Fibroblast of lung (primary cell): ENCODE measurements around the gene MICAL3. TPM values are rescaled to one million over a fixed set of nuclear protein-coding genes. Genes with fewer than 3 reads are reported as not detected.

Experiments used
- DNase-seq, 2 donors: peaks; one replicate each; pipeline versions ENCODE4 v3.0.0 to v3.0.0-alpha.2; 2010; ENCODE audit warnings: low read depth in 2 of 2
- H2AFZ ChIP-seq: 2 replicates; pipeline ENCODE4 v1.5.1; 2012; ENCODE audit warnings: low read length, control low read depth, inconsistent platforms
- H3K27ac ChIP-seq: 2 replicates; pipeline ENCODE4 v1.5.1; 2011; ENCODE audit warnings: low read length, control low read depth; ENCODE audit not compliant: insufficient read depth
- H3K27me3 ChIP-seq: 2 replicates; pipeline ENCODE4 v1.5.1; 2011; ENCODE audit warnings: mild to moderate bottlenecking, low read length; ENCODE audit not compliant: control insufficient read depth, insufficient read depth
- H3K36me3 ChIP-seq: 2 replicates; pipeline ENCODE4 v1.5.1; 2011; ENCODE audit warnings: low read length; ENCODE audit not compliant: control insufficient read depth, insufficient read depth
- H3K4me1 ChIP-seq: 2 replicates; pipeline ENCODE4 v1.5.1; 2011; ENCODE audit warnings: low read length; ENCODE audit not compliant: control insufficient read depth, insufficient read depth; ENCODE audit errors: extremely low read depth
- H3K4me2 ChIP-seq: 2 replicates; pipeline ENCODE4 v1.5.1; 2011; ENCODE audit warnings: low read length, control low read depth; ENCODE audit not compliant: insufficient read depth; ENCODE audit errors: extremely low read depth
- H3K4me3 ChIP-seq, 4 experiments: fragments of 200-600 bp in 1 of 4; sonication (generic) in 1 of 4; replicated peaks in 1 of 4; 2 replicates each; pipeline ENCODE4 v1.5.1; 2011 to 2016; ENCODE audit warnings: low read length in 4 of 4, low read depth in 3 of 4, mild to moderate bottlenecking in 3 of 4, control low read depth in 2 of 4, inconsistent platforms in 1 of 4, mixed read lengths in 1 of 4; ENCODE audit not compliant: insufficient read depth in 1 of 4; ENCODE audit errors: control extremely low read depth in 1 of 4
- H3K79me2 ChIP-seq: 2 replicates; pipeline ENCODE4 v1.5.1; 2012; ENCODE audit warnings: mild to moderate bottlenecking, low read length, inconsistent platforms; ENCODE audit not compliant: control insufficient read depth, insufficient read depth
- H3K9ac ChIP-seq: 2 replicates; pipeline ENCODE4 v1.5.1; 2011; ENCODE audit warnings: mild to moderate bottlenecking, low read length, control low read depth; ENCODE audit not compliant: insufficient read depth
- H3K9me3 ChIP-seq: 2 replicates; pipeline ENCODE4 v1.5.1; 2012; ENCODE audit warnings: low read depth, low read length; ENCODE audit not compliant: control insufficient read depth, insufficient read depth
- H4K20me1 ChIP-seq: 2 replicates; pipeline ENCODE4 v1.5.1; 2011; ENCODE audit warnings: low read length; ENCODE audit not compliant: control insufficient read depth, insufficient read depth; ENCODE audit errors: extremely low read depth
- EZH2 ChIP-seq: IDR thresholded peaks from 2 replicates; pipeline ENCODE4 v1.5.1; 2012; ENCODE audit warnings: low read length, control low read depth, mild to moderate bottlenecking; ENCODE audit errors: missing control alignments
- polyA plus RNA-seq, 2 donors: library from polyadenylated mRNA; depleted of rRNA in 1 of 2; stranded (reverse) in 1 of 2; unstranded in 1 of 2; fragments of >200 nt; gene quantifications; 2 replicates each; pipeline ENCODE4 v1.2.1, GENCODE V29; 2011 to 2012; ENCODE audit warnings: missing spikeins in 1 of 2
- total RNA-seq: library from RNA; depleted of rRNA; stranded (reverse); fragments of >200 nt; gene quantifications from 2 replicates; pipeline ENCODE4 v1.2.1, GENCODE V29; 2014
- TF ChIP-seq, protein P1 (sequence below), 2 donors: IDR thresholded peaks in 1 of 2; conservative IDR thresholded peaks in 1 of 2; 1 replicate in 1 of 2; 2 replicates in 1 of 2; pipeline ENCODE4 v1.5.1; 2011 to 2012; ENCODE audit warnings: low read length in 2 of 2, control low read depth in 1 of 2, inconsistent platforms in 1 of 2, low read depth in 1 of 2, mild to moderate bottlenecking in 1 of 2

Gene MICAL3
- total and polyA plus RNA-seq, 2 donors (not counting 1 experiment from before 2014, with no cell fraction given), result 10.8 to 22.6 TPM

DNA sequence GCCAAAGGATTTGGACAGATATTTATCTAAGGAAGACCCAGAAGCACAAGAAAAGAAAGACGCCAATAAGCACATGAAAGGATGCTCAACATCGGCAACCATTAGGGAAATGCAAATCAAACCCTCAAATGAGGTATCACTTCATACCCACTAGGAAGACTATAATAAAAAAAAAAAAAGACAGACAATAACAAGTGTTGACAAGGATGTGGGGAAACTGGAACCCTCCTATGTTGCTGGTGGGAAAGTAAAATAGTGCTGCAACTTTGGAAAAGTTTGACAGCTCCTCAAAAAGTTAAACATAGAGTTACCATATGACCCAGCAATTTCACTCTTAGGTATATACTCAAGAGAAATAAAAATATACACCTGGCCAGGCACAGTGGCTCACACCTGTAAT is 47.0 kb downstream of the MICAL3 start:
- Histone ChIP-seq H3K36me3 (no peaks in the 10 kb centered on the region), H3K27ac (no peak overlapping the region), H3K4me1 (peaks cover 21% of the 10 kb centered on the region), H3K4me2 (no peak overlapping the region), H3K4me3 (no peak overlapping the region), H3K9me3 (no peaks in the 10 kb centered on the region), H3K79me2 (peaks cover 27% of the 10 kb centered on the region), H2AFZ (no peak overlapping the region), H4K20me1 (no peaks in the 10 kb centered on the region), H3K27me3 (no peaks in the 10 kb centered on the region), H3K9ac (no peak overlapping the region)
- no peak for DNase-seq
- TF ChIP-seq EZH2, result no peak
- TF ChIP-seq, protein P1, sequence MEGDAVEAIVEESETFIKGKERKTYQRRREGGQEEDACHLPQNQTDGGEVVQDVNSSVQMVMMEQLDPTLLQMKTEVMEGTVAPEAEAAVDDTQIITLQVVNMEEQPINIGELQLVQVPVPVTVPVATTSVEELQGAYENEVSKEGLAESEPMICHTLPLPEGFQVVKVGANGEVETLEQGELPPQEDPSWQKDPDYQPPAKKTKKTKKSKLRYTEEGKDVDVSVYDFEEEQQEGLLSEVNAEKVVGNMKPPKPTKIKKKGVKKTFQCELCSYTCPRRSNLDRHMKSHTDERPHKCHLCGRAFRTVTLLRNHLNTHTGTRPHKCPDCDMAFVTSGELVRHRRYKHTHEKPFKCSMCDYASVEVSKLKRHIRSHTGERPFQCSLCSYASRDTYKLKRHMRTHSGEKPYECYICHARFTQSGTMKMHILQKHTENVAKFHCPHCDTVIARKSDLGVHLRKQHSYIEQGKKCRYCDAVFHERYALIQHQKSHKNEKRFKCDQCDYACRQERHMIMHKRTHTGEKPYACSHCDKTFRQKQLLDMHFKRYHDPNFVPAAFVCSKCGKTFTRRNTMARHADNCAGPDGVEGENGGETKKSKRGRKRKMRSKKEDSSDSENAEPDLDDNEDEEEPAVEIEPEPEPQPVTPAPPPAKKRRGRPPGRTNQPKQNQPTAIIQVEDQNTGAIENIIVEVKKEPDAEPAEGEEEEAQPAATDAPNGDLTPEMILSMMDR (conservative IDR thresholded peaks at IDR 0.05 in 1 of 2, IDR thresholded peaks at IDR 0.05 in 1 of 2; ENCODE audit: low read depth in 1 of 2, low read length in 2 of 2), result no peak

DNA sequence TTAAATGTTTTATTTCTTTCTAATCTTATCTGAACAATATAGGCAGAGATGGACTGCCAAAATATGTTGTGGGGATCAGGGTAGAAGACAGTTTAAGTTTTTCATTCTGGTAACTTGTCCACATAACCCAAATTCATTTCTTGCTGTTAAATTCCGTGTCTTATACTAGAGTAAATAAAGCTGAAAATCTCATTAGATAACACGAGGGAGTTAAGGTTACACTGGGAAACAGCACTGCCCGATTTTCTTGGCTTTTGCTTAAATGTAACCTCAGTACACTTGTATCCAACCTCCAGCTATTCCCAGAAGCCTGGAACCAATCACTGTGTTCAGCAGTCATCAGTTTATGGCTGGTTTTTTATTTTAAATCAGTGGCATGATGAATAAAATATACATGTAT is 48.2 kb downstream of the MICAL3 start:
- peaks cover 30% of the 10 kb centered on the region for H3K4me1 ChIP-seq
- H3K36me3 ChIP-seq, result no peaks in the 10 kb centered on the region
- TF ChIP-seq EZH2, result no peak
- TF ChIP-seq, protein P1 (conservative IDR thresholded peaks at IDR 0.05 in 1 of 2, IDR thresholded peaks at IDR 0.05 in 1 of 2; ENCODE audit: low read depth in 1 of 2, low read length in 2 of 2), result no peak
- no peak overlapping the region for H3K4me2 ChIP-seq
- no peaks in the 10 kb centered on the region for H3K27me3 ChIP-seq
- DNase-seq, result no peak
- no peak overlapping the region for H3K9ac ChIP-seq
- H3K4me3 ChIP-seq, result no peak overlapping the region
- H3K79me2 ChIP-seq, result peaks cover 37% of the 10 kb centered on the region
- H4K20me1 ChIP-seq, result no peaks in the 10 kb centered on the region
- H2AFZ ChIP-seq, result no peak overlapping the region
- H3K9me3 ChIP-seq, result no peaks in the 10 kb centered on the region
- H3K27ac ChIP-seq, result no peak overlapping the region

DNA sequence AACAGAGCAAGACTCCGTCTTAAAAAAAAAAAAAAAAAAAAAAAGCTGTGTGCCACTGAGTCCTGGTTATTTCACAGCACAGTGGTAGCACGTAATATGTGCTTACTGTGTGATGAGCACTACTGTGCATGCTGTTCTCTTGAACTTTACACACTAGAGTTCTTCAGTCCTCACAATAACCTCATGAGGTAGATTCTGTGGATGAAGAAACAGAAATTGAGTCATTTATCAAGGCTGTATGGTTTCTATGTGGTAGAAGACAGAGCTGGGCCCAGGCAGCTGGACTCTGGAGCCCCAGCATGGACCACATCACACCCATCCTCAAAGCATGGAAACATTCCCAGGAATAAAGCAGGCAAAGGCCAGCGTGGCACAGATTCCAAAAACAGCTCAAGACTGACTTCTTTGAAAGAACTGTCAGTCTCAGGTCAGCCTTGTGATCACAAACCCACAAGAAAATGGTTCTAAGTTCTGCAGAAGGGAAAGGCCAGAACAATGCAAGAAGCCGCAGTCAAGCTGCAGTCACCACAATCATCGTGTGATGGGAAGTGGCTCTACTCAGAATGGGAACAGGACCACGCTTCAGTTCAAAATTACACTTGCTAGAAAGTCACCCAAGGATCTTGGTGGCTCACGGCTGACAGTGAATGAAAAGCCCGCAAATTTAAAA is 49.5 kb downstream of the MICAL3 start:
- peaks cover 27% of the 10 kb centered on the region for H3K4me1 ChIP-seq
- peaks cover 33% of the 10 kb centered on the region for H3K79me2 ChIP-seq
- no peak overlapping the region for H3K9ac ChIP-seq
- H2AFZ ChIP-seq, result no peak overlapping the region
- no peak overlapping the region for H3K4me2 ChIP-seq
- no peak overlapping the region for H3K4me3 ChIP-seq
- no peaks in the 10 kb centered on the region for H3K27me3 ChIP-seq
- TF ChIP-seq EZH2, result no peak
- TF ChIP-seq, protein P1 (conservative IDR thresholded peaks at IDR 0.05 in 1 of 2, IDR thresholded peaks at IDR 0.05 in 1 of 2; ENCODE audit: low read depth in 1 of 2, low read length in 2 of 2), result no peak
- no peaks in the 10 kb centered on the region for H4K20me1 ChIP-seq
- no peaks in the 10 kb centered on the region for H3K9me3 ChIP-seq
- DNase-seq, result no peak
- H3K36me3 ChIP-seq, result no peaks in the 10 kb centered on the region
- H3K27ac ChIP-seq, result no peak overlapping the region
